Coronary artery (tissue), 2 donors: Measurements from ENCODE around the gene CTSE.
A peak's percentile ranks its signal among the peaks of the same experiment; 100 is the strongest.

Source experiments
- DNase-seq: peaks from one replicate; pipeline ENCODE4 v3.0.0-alpha.2; 2017; ENCODE audit warnings: low spot score
- H3K27ac ChIP-seq, 2 donors: fragments of 200-600 bp; sonication (generic); one replicate each; pipeline ENCODE4 v1.5.1; 2016 to 2019
- H3K4me3 ChIP-seq: fragments of 200-600 bp; sonication (generic); 2 replicates; pipeline ENCODE4 v1.5.1; 2016; ENCODE audit warnings: mild to moderate bottlenecking, moderate library complexity
- CTCF ChIP-seq: fragments of 200-600 bp; sonication (generic); IDR thresholded peaks from one replicate; pipeline ENCODE4 v1.5.1; 2019; ENCODE audit warnings: antibody characterized with exemption

The CTSE gene

GRCh38 chr1:205986292-205986691 is 37.4 kb downstream of the CTSE start:
- Histone ChIP-seq H3K4me3 (no peak overlapping the region), H3K27ac (peak overlapping the region; percentile 38 to 65)
- TF ChIP-seq CTCF = no peak
- DNase-seq = no peak

- H3K4me3 ChIP-seq = no peak overlapping the region
- no peak for DNase-seq
- no peak for TF ChIP-seq CTCF
- no peak overlapping the region for H3K27ac ChIP-seq
Observed at GRCh38 chr1:205985330-205986005, 38.2 kb downstream of the CTSE start.

GRCh38 chr1:205983925-205984725 is 39.6 kb downstream of the CTSE start:
- DNase-seq = no peak
- H3K27ac ChIP-seq = no peak overlapping the region
- peak; percentile 42 for TF ChIP-seq CTCF
- H3K4me3 ChIP-seq = no peak overlapping the region

- no peak for DNase-seq
- Histone ChIP-seq H3K4me3 (no peak overlapping the region), H3K27ac (no peak overlapping the region)
- no peak for TF ChIP-seq CTCF
Observed at GRCh38 chr1:205981257-205981656, 42.4 kb downstream of the CTSE start.

- TF ChIP-seq CTCF = no peak
- H3K4me3 ChIP-seq = no peak overlapping the region
- no peak for DNase-seq
- no peak overlapping the region for H3K27ac ChIP-seq
Observed at GRCh38 chr1:205980237-205980870, 43.3 kb downstream of the CTSE start.

GRCh38 chr1:205979301-205979700 is 44.4 kb downstream of the CTSE start:
- no peak overlapping the region for H3K27ac ChIP-seq
- H3K4me3 ChIP-seq = no peak overlapping the region
- TF ChIP-seq CTCF = no peak
- DNase-seq = no peak
